Eye (tissue), 1 donor: ENCODE measurements around the gene PCGF3.
A peak's percentile ranks its signal among the peaks of the same experiment; 100 is the strongest.
"Not testable (repeated sequence)": the region's sequence is repeated elsewhere in the genome, so short reads cannot be mapped to it uniquely, and the experiment has no call there.

Experiments used
- DNase-seq: peaks from one replicate; pipeline ENCODE4 v3.0.0-alpha.2; 2015

Gene PCGF3

DNA sequence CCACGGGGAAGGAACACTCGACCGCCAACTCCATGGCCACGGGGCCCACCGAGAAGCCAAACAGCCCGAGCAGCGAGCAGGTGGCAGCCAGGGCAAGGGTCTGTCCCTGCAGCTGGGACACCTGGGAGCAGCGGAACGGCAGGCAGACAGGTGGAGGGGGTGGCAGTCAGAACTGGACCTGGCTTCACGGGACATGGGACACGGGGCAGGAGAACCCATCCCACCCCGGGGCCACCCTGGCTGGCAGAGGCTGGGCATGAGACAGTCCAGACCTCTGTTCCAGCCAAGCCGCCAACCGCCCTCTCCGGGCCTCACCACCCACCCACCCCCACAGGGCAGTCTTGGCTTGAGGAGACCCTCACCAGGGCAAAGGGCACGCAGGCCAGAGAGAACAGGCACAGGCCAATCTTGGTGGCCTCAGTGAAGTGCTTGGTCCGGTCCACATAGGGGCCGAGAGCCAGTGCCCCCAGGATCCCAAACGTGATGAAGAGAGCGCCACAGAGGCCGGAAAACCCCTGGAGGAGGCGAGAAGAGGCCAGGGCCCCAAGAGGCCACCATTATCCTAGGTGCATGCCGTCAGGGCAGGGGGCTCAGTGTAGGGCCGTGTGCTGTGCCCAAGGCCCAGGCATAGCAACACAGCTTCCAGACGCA, 22.3 kb upstream of the PCGF3 start:
- no peak for DNase-seq

DNA sequence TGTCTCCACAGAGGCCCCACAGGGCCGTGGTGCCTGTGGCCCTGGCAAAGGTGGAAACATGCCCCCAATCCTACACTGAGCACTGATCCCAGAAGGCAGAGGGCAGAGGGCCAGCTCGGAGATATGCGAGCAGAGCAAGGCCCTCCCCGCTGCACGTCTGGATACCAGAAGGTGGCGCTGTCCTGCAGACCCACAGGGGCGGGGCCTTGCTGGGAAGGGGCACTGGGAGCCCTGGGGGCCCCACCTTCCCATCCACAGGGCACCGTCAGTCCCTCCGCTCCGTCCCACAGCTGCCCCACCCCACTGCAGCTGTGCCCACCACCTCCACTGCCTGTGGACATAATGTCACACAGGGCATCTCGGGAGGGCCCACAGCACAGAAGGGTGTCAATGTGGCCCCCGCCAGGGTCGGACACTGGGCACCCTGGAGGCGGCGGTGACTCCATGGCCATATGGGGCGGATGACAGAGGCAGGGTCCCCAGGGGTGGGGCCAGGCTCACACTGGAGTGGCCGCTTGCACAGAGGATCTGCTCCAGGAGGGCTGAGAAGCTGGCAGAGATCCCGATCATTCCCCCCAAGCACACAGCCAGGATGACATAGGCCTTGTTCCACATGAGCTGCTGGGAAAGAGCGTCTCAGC, 21.5 kb upstream of the PCGF3 start:
- peak; percentile 73 for DNase-seq

DNA sequence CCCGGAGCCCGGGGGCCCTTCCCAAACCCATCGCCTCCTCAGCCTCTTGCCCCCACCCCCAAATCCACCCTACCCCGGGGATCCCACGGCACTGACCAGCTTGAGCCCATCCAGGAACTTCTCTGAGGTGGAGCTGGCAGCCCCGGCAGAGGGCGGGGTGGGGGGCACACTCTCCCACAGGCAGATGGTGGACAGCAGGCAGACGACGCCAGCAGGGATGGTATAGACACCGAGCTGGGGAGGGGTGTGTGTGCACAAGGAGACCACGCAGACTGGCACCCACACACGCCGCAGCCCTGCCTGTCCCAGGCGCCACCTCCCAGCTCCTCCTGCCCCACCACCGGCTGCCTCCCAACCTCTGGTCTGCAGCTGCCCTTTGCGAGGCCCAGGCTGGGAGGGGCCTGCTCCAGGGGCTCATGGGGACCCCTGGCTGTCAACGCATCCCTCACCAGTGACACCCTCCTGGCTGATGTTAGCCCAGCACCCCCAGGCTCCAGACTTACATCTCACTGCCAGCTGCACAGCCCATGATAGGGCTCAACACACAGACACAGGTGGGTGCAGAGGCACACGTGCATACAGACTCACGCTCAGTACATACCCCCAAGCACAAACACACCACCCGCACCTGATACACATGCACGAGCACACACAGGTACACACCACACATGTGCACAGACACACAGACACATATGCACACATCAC, 20.9 kb upstream of the PCGF3 start:
- DNase-seq, result no peak

DNA sequence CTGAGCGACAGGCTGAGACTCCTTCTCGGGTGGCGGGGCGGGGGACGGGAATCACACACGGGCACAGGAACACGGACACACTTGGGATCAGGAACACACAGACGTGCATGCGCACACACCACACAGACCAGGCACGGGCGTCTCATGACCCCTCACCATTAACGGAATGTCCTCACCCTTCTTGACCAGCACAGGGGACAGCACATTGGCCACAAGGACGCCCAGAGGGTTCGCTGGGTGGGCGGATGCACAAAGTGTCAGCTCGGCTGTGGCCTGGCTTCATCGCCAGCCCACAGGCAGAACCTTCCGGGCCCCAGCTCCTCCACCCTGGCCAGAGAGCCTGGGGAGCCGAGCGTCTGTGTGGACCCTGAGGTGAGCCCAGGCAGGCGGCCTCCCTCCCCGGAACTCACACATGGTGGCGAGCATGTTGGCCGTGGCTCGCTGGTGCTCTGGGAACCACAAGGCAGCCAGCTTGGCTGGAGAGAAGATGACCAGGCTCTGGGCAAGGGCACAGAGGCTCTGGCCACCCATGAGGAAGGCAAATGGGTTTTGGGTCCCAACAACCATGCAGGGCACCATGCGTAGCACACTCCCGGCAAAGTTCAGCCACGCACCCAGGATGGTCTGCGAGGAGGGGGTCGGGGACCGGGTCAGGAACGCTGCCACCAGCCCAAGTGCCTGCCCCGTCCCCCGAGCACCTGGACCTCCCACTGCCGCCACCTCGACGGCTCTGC, 19.8 kb upstream of the PCGF3 start:
- DNase-seq, result no peak

DNA sequence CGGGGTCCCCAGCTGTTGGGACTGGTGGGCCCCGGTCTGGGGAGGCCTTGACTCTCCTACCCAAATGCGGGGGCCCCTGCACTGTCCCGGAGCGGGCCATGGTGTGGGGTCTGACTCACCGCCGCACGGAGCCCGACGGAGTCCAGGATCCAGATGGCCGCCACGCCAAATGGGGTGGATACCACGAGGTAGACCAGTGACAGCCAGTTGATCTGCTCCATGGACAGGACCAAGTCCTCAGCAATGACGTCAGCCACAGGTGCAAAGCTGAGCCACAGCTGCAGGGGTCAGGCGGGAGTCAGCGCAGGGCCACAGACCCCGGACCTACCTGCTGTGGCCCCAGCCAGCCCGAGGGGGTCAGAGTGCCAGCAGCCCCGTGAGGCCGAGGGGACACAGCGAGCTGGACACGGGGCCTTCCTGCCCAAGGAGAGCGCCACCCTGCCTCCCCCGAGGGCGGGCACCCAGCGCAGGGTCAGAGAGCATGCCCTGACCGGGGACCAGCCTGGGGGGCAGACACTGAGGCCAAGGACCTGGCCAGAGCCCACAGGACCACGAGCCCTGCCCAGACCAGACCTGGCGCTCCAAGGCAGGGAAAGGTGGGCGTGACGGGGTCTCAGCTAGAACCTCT, 19.1 kb upstream of the PCGF3 start:
- no peak for DNase-seq

DNA sequence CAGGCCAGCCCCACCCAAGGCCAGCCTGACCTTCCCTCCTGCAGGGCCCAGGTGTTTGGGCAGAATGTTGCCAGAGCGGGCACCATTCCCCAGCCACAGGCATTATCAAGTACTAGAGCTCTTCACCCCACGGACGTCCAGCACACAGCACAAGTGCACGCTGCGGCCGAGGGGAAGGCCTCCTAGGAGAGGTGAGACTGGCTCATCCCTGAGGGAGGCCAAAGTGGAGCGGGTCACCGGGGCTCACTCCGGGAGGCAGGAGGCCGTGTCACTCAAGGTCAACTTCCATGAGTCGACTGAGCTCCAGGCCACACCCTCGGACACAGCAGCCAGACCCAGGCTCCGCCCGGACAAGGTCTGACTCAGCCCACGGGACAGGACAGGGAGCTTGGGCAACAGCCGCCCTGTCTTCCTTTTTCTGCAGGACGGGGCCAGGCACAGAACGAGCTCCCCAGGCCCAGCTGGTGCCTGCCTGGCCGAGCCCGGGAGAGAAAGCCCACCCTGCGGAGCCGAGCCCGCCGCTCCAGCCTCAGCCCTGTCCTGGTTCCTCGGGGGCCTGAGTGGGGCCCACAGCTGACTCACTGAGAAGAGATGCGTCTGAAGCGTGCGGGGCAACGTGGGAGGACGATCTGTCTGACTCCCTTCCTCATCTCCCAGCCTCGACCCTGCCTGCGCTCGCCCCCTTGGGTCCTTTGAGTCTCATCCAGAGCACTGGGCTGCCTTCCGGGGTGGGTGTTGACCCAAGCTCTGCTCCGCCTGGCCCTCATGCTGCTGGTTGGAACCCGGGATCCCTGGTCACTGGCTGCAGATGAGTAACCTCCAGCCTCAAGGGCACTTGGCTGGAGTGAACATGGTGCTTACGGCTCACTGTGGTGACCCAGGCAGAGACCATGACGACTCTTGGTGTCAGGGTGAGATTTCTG, 18.3 kb upstream of the PCGF3 start:
- DNase-seq, result no peak

DNA sequence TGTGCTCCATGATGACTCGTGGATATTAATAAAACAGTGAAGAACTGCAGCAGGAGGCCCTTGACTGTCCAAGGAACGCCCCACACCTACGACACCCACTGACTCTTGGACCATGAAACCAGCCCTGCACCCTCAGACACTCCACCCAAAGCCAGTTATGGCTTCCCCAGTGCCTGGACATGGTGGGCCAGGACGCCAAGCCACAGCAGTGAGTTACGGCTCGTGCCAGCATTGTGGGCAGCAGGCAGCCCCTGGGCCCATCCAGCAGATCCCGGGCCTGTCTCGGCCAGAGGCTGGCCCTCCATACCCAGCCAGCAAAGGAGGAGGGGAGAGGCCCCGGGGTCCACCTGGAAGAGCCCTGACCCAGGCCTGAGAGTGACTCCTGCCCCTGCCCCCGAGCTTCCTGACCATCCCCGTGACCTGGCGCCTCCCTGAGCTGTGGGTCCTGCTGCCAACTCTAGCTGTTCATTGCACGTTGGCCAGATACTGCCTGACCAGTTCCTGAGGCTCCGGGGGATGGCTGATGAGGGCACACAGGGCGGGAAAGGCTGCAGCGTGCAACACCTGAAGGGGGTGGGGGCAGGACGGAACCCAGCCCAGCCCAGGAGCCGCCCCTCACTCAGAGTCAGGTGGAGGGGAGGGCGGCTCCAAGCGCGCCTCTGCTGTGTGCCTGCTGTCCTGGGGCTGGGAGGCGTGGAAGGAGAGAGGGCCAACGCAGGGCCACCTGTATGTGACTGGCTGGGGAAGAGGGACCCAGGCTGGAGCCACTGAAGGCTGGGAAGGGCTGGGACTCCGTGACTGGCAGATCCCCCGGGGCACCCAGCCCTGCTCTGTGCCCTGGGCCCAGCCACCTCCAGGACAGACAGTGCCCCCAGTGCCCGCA, 17.4 kb upstream of the PCGF3 start:
- no peak for DNase-seq

DNA sequence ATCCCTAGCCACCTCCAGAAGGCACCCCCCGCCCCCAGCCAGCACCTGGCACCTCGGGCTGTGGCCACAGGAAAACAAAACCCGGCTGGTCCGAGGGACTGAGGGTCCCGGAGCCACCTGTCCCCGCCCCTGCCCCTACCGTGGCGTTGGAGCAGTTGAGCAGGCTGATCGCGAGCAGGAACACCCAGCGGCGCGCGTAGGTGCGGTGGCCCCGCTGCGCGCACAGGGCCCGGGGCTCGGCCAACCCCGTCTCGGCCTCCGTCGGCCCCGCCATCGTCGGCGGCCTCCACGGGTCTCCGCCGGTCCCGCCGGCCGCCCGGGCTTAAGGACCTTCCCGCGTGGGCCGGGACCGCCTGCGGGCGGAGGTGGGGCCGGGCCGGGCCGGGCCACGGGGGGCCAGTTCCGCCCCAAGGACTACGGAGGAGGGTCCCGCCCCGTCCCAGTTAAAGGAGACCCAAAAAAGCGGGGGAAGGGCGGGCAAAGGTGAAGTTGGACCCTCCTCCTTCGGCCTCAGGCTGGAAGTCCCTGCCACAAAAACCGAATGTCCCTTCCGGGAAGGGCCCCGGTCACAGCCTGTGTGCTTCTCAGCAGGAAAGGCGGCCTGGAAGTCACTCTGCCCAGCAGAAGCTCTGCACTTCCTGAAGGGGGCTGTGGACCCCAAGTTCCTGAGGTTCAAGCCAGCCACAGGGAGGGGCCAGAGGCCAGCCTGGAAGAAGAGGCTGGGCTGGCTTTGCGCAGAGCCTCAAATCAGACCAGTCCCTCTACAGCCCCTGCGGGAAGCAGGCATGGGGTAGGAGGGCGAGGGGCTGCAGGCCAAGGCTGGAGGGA, 16.6 kb upstream of the PCGF3 start, which contains the start of gene SLC49A3:
TSS of gene SLC49A3 (minus strand) at position 298 of the 828 bp plus-strand sequence. CDS start at position 274, 24 bp downstream.
- DNase-seq, result no peak

DNA sequence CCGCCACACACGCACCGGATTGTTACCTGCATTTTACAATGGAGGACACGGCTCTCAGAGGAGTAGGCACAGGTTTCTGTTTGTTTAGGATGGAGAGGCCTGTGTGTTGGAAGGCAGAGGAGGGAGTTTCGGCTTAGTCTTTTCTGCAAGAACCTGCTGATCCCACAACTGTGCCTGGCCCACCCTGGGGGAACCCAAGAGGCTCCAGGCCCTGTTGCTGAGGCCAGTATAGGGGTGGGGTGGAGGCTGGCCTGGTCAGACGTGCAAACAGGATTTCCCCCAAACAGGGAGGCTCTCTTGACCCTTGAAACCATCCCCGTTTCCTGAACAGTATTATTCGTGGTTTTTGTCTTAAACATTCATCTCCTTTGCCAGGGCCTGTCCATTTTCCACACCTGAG, 15.9 kb upstream of the PCGF3 start:
- no peak for DNase-seq

DNA sequence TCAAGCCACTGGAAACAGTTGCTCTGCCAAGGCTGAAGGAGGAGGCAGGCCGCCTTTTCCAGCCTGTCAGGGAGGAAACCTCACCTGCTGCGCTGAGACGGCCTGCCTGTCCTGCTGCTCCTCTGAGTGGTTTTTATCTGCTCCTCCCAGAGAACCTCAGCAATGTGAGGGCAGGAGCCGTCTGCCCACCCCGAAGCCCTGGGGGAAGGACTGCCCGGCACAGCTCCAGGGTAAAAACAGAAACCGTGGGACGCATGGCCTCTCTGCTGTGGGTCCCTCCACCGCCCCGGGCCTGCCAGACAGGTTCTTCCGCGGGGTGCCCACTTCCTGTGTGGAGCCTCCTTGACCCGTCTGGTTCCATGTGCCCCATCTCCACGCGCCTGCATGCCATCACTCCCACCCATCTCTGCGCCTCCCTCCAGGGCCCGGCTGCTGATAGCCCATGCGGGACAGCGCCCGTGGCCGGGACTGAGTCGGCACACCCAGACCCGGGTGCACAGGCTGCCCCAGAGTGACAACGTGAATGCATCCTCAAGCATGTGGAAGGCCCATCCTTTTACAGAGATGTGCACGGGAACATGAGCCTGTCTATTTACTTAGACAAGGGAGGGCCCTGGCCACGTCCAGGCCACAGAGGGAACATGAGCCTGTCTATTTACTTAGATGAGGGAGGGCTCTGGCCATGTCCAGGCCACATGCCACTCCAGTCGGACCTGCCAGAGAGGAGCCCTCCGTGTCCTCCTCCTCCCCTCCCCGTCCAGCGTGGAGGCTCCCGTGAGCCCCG, 12.7 kb upstream of the PCGF3 start:
- no peak for DNase-seq

DNA sequence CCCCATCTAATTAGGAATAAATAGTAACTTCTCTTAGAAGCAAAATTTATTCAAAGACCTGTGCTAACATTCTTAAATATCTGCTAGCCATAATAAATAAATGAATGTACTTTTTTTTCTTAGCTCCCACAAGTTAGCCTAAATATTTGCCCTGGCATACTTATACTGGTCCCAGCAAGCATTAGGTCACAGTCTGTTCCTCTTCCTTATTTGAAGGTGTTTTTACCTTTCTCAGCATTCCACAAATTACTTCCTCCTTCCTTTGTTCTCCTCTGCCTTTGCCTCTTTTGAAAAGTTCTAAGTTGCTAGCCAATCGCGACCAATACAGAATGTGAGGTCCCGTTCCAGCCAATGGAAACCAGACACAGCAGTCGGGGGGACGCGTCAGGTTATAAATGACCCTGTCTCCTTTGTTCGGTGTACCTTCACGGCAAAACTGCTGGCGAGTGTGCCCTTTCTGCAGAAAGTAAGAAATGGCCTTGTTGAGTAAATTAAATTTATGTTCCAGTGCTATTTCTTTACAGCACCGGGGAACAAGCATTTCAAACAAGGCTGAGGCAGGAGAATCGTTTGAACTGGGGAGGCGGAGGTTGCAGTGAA, 11.2 kb upstream of the PCGF3 start:
- DNase-seq, result not testable (repeated sequence)

DNA sequence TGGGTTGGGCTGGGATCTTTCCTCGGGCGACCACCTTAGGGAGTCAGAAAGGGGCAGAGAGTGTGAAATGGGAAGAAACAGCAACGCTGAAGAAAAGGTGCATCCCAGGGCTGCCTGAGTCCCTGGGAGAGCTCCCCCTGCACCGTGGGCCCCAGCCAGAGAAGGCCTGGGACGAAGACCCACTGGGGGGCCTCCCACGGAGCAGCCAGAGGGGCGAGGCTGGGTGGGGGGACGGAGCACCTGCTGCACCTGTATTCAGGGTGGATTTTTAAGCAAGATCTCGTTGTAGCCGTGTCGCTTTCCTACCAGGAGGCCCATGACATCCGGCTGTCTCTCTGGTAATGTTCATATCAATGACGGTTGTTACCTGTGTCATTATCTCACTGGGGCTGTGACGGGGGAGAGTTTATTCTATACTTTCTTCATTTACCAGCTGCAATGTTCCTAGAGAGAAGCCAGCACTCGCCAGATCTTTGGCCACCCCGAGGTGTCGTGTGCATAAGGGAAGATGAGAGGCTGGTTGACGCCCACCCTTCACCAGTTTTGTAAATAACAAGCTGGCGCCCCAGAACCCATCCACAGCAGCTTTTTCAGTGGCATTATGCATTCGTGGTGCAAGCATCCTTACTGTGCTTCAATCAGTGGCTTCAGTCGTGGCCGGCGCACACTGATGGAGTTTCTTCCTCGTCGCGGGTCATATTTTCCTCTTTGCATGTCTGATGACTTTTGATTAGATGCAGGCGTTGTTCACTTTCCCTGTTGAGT, 5.6 kb upstream of the PCGF3 start:
- no peak for DNase-seq

DNA sequence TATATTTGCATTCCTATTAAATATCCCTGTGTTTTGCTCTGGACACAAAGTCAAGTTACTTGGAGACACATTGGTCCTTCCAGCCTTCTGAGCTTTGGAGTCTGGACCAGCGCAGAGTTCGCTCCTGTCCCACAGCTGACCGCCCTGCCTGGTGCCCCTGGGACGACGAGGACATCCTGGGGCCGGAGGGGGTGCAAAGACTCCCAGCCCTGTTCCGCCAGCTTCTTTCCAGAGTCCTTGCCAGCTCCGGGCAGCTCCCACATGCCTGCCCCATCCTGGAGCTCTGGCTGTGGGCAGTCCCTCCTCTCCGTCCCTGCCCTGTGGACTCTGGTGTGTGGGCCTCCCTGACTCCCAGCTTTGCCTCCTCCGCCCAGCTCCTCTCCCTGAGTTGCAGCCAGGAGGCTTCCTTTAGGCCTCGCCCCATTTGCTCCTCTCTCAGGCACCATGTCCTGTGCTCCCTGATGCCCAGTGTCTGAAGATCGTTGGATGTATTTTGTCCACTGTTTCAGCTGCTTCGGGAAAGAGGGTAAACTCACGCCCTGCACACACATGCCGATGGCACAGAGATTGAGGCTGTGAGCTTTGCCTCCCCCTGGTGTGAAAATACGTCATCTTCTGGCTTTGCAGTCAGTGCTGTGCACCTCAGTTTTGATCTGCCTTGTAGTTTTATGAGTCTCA, 4.9 kb upstream of the PCGF3 start:
- DNase-seq, result no peak

DNA sequence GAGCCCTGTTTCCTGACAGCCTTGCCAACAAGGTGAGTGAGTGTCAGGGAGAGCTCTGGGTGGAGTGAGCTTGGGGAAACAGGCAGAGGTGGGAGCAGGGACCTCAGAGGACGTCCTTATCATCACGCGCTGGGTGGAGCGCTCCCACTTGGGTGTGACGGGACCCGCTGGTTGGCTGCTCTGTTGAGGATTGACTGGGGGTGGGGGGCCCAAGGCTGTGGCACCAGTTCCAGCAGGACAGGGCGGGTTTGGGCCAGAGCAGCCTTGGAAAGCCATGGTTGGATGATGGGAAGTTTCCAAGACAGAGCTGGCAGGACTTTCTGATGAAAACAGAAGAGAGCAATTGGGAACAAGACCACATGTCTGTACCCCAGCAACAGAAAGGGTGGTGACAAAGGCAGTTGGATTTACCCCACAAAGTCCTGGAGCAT, 3.0 kb upstream of the PCGF3 start:
- DNase-seq, result no peak

DNA sequence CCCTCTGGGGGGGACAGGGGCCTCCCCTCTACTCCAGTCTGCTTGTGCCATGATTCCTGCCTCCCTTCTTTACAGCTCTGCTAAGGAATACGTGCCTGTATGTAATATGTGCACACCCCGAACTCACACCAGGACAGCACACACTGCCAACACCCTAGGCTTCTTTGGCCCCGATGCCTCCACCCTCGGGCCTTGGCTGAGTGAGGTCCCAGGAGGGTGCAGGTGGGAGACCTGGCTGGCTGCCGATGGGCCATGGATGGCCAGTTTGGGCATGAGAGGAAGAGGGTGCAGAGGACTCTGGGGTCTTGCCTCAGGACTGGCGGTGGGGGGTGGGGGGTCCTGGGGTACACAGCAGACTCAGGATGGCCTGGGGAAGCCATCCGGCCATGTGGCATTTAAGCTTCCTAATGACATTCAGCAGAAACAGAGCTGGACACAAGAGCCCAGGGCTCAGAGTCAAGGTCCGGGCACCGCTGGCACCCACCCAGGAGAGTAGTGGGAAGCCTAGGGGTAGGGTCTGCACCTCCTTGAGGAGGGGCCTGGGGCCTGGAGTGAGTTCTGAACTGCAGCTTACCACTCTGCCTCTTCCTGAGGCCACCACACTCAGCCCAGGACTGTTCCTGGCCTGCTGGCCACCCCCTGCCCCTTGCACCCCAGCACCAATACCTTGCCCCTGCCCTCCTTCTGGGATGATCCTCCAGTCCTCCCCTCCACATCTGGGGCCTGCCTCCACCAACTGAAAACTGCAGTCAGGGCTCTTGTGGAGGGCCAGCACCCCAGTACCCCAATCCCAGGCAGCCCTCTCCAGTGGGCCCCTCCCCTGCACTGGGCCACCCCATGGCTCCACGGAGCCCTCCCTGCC, 2.1 kb upstream of the PCGF3 start:
- DNase-seq, result no peak
